LNCAP (cell line): ENCODE data around the gene ACSL1.

Experiments
- CTCF ChIP-seq: fragments of 450-650 bp; IDR thresholded peaks from 2 replicates; pipeline ENCODE4 v1.5.1; 2017; ENCODE audit warnings: mild to moderate bottlenecking

The ACSL1 gene

GRCh38 chr4:184857441-184858121 lies 31.8 kb upstream of the ACSL1 start:
- no peak for TF ChIP-seq CTCF

GRCh38 chr4:184856277-184856609 lies 30.5 kb upstream of the ACSL1 start:
- no peak for TF ChIP-seq CTCF

- TF ChIP-seq CTCF, result no peak
Measured at GRCh38 chr4:184854673-184855072, 28.9 kb upstream of the ACSL1 start.

- no peak for TF ChIP-seq CTCF
Measured at GRCh38 chr4:184853436-184853835, 27.7 kb upstream of the ACSL1 start.

GRCh38 chr4:184851886-184852285 lies 26.1 kb upstream of the ACSL1 start:
- no peak for TF ChIP-seq CTCF

- no peak for TF ChIP-seq CTCF
Measured at GRCh38 chr4:184851200-184851541, 25.4 kb upstream of the ACSL1 start.

- no peak for TF ChIP-seq CTCF
Measured at GRCh38 chr4:184850431-184851199, 24.8 kb upstream of the ACSL1 start.
